HL-60/S4 (cell line): ENCODE results near the gene NXT1.

Experiments
- in situ Hi-C: fragments of 300-500 bp; cut with MboI; formaldehyde crosslinking; loops from 2 replicates; pipeline ENCODE4 v1.14.3; 2022; ENCODE audit warnings: low sequenced_read_pairs

The NXT1 gene

GRCh38 chr20:23379772-23380171, 29.2 kb downstream of the NXT1 start:
- in situ Hi-C loops: no loop called here

GRCh38 chr20:23381876-23382275, 31.3 kb downstream of the NXT1 start:
- in situ Hi-C loops: no loop called here

GRCh38 chr20:23386304-23387117, 35.9 kb downstream of the NXT1 start:
- in situ Hi-C loops: no loop called here

GRCh38 chr20:23387118-23387443, 36.5 kb downstream of the NXT1 start:
- in situ Hi-C loops: no loop called here

GRCh38 chr20:23390091-23390774, 39.6 kb downstream of the NXT1 start:
- in situ Hi-C loops: no loop called here

GRCh38 chr20:23391707-23392310, 41.2 kb downstream of the NXT1 start:
- in situ Hi-C loops: no loop called here

- in situ Hi-C loops: no loop called here
These were observed 43.6 kb downstream of the NXT1 start for GRCh38 chr20:23393996-23394775.

- in situ Hi-C loops: no loop called here
These were observed 46.5 kb downstream of the NXT1 start for GRCh38 chr20:23396950-23397627.

- in situ Hi-C loops: no loop called here
These were observed 47.4 kb downstream of the NXT1 start for GRCh38 chr20:23397961-23398360.

- in situ Hi-C loops: no loop called here
These were observed 49.1 kb downstream of the NXT1 start for GRCh38 chr20:23399568-23400241.

GRCh38 chr20:23401051-23401450, 50.5 kb downstream of the NXT1 start:
- in situ Hi-C loops: no loop called here

- in situ Hi-C loops: no loop called here
These were observed 53.2 kb downstream of the NXT1 start for GRCh38 chr20:23403751-23404150.

- in situ Hi-C loops: no loop called here
These were observed 53.6 kb downstream of the NXT1 start for GRCh38 chr20:23404196-23404595.
